BJ (cell line): ENCODE data around the gene SPACA9. TPM values are rescaled to one million over a fixed set of nuclear protein-coding genes. Genes with fewer than 3 reads are reported as not detected.

Experiments used
- CTCF ChIA-PET: fragments of 350-600 bp; formaldehyde crosslinking; extraction: SDS; loops from one replicate; lab custom pipeline; 2021; ENCODE audit warnings: antibody characterized with exemption, inconsistent platforms; lab: Yijun Ruan, JAX
- POLR2A ChIA-PET: fragments of 300-600 bp; sonication (Branson Sonifier 250); formaldehyde crosslinking; extraction: SDS; loops from one replicate; lab custom pipeline; 2021; ENCODE audit warnings: antibody characterized with exemption; lab: Charles Lee
- DNase-seq: peaks from one replicate; pipeline ENCODE4 v3.0.0-alpha.2; 2011; ENCODE audit warnings: low read depth
- H3K27me3 ChIP-seq: 2 replicates; pipeline ENCODE4 v1.6.0; 2011; ENCODE audit warnings: low read length; ENCODE audit not compliant: control insufficient read depth, insufficient read depth
- H3K36me3 ChIP-seq: 2 replicates; pipeline ENCODE4 v1.5.1; 2011; ENCODE audit warnings: low read length; ENCODE audit not compliant: control insufficient read depth, insufficient read depth
- H3K4me3 ChIP-seq: 2 replicates; pipeline ENCODE4 v1.5.1; 2011; ENCODE audit warnings: low read depth, mild to moderate bottlenecking, control low read depth, low read length
- polyA plus RNA-seq: library from polyadenylated mRNA; depleted of rRNA; stranded (reverse); fragments of >200 nt; gene quantifications from 2 replicates; pipeline ENCODE4 v1.2.3, GENCODE V29; 2011
- TF ChIP-seq, protein P1 (sequence below): IDR thresholded peaks from 2 replicates; pipeline ENCODE4 v1.5.1; 2011; ENCODE audit warnings: low read depth, mild to moderate bottlenecking, control low read depth, inconsistent platforms, low read length, moderate library complexity; ENCODE audit not compliant: insufficient read depth

The SPACA9 gene
- polyA plus RNA-seq, 1 experiment = 5.1 TPM

DNA sequence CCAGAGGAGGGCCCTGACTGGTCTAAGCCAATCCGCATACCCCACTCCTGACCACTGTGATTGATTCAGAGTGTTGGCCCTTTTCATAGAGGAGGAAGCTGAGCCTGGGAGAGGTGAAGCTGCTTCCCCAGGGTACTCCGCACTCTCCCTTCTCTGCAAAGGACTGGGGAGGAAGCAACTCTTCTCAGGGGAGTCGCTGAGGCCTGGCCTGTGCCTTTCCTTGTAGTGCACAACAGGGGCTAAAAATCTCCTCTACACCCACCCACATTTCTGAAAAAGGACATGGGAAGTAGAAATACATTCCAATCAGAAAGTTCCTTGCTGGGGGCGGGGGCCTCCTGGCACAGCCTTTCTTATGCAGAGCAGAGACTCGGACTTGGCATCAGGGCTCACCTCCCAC is 22.8 kb upstream of the SPACA9 start:
- ChIA-PET CTCF (interaction anchor here (1.3 kb wide), 1 partner anchor 52 kb away, joined by 3 read pairs; no protein-coding TSS in a partner anchor), POLR2A (interaction anchor here (0.6 kb wide), 1 partner anchor 123 kb away, joined by 3 read pairs; no protein-coding TSS in a partner anchor)
- Histone ChIP-seq H3K27me3 (peaks cover 8% of the 10 kb centered on the region), H3K36me3 (no peaks in the 10 kb centered on the region), H3K4me3 (no peak overlapping the region)
- TF ChIP-seq, protein P1, sequence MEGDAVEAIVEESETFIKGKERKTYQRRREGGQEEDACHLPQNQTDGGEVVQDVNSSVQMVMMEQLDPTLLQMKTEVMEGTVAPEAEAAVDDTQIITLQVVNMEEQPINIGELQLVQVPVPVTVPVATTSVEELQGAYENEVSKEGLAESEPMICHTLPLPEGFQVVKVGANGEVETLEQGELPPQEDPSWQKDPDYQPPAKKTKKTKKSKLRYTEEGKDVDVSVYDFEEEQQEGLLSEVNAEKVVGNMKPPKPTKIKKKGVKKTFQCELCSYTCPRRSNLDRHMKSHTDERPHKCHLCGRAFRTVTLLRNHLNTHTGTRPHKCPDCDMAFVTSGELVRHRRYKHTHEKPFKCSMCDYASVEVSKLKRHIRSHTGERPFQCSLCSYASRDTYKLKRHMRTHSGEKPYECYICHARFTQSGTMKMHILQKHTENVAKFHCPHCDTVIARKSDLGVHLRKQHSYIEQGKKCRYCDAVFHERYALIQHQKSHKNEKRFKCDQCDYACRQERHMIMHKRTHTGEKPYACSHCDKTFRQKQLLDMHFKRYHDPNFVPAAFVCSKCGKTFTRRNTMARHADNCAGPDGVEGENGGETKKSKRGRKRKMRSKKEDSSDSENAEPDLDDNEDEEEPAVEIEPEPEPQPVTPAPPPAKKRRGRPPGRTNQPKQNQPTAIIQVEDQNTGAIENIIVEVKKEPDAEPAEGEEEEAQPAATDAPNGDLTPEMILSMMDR = no peak
- DNase-seq = no peak

DNA sequence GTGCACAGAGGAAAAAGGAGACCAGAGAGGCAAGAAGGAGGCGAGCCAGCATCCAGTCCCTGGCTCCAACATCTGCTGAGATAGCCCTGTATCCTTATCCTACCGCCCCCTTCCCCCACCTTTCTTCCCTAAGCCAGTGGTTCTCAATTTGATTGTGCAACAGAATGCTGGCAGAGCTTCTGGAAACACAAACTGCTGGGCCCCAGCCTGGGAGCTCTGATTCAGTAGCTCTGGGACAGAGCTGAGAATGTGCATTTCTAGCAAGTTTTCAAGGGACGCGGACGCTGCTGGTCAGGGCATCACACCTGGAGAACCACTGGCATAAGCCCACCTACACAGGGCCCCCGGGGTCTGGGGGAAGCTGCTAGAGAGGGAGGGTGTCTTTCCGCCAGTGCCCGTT is 21.7 kb upstream of the SPACA9 start:
- peaks cover 11% of the 10 kb centered on the region for H3K27me3 ChIP-seq
- ChIA-PET CTCF (interaction anchor here (1.3 kb wide), 1 partner anchor 51 kb away, joined by 3 read pairs; no protein-coding TSS in a partner anchor), POLR2A (interaction anchor here (0.6 kb wide), 1 partner anchor 222 kb away, joined by 10 read pairs; no protein-coding TSS in a partner anchor)
- DNase-seq = no peak
- TF ChIP-seq, protein P1 = no peak
- H3K4me3 ChIP-seq = no peak overlapping the region
- no peaks in the 10 kb centered on the region for H3K36me3 ChIP-seq

DNA sequence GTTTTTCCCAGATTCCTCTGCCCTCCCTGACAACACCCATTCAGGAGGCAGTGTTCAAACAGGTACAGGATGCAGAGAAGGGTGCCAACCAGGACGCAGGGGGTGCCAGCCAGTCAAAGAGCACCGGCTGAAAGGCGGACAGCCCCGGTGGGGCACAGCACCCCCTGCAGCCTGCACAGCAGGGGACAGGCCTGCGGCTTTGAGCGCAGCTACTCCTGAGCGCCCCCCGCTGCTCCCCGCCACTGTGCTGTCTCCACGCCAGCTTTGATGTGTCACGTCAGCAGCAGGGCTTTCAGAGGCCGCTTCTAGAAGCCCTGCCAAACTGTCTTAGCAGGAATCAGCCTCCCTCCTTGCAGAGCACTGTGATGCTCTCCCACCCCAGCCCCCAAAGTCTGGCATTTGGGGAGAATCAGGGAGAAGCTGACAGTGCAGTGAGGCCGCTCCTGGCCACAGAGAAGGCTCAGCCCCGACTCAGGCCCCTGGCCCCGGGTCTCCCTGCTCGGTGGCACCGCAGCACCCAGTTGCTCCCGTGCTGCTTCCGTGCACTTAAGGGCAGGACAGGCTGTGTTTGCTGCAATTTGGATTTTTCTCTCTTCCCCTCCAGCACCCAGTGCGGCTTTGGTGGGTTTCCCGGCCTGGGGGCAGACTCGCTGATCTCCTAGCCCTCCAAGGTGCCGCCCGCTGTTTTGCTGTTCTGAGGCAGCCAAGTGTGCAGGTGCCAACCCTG is 20.9 kb upstream of the SPACA9 start:
- Histone ChIP-seq H3K27me3 (peaks cover 11% of the 10 kb centered on the region), H3K4me3 (no peak overlapping the region), H3K36me3 (no peaks in the 10 kb centered on the region)
- DNase-seq = no peak
- POLR2A ChIA-PET = interaction anchor here (0.6 kb wide), 1 partner anchor 222 kb away, joined by 10 read pairs; no protein-coding TSS in a partner anchor
- TF ChIP-seq, protein P1 = no peak
- CTCF ChIA-PET = no interaction called here

DNA sequence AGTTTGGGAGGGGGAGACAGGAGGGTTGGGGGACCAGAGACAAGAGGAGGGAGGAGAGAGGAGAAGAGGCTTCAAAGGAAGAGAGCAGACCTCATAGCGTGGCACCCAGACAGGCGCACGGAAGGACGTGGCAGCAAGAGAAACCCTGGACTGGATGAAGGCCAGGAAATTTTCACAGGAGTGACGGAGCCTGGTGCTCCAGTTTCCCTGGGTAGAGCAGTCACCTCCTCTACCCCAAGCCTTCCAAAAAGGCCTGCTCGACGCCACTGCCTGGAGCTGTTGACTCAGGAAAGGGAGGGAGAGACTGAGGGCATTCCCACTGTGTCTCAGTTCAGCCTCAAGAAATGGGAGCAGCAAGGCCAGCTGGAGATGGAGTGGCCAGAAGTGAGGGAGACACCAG is 19.9 kb upstream of the SPACA9 start:
- TF ChIP-seq, protein P1 = no peak
- H3K4me3 ChIP-seq = no peak overlapping the region
- DNase-seq = no peak
- peaks cover 15% of the 10 kb centered on the region for H3K27me3 ChIP-seq
- CTCF ChIA-PET = no interaction called here
- no peaks in the 10 kb centered on the region for H3K36me3 ChIP-seq
- POLR2A ChIA-PET = no interaction called here

DNA sequence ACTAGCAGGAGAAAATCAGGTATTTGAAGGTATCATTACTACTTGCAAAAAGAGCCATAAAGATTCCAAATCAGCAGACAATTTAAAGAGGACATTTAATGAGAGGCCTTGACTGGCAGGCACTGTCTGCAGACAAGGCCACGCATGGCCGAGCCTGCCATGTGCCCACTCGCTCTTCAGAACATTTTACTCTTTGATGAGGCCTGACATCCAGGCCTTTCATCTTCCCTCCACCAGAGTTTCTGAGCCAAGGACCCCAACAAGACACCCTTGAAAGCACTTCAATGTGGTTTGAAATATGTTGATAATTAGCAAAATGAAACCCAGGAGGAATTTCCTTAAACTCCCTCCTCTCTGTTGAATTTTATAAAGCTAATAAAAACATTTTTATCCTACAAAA is 17.0 kb upstream of the SPACA9 start:
- TF ChIP-seq, protein P1 = no peak
- DNase-seq = no peak
- Histone ChIP-seq H3K4me3 (no peak overlapping the region), H3K27me3 (peaks cover 15% of the 10 kb centered on the region), H3K36me3 (no peaks in the 10 kb centered on the region)
- POLR2A ChIA-PET = no interaction called here
- CTCF ChIA-PET = interaction anchor here (0.6 kb wide), 1 partner anchor 353 kb away, joined by 3 read pairs; no protein-coding TSS in a partner anchor
